HCT116 (cell line): ENCODE results near the gene CARD8. TPM values are rescaled to one million over a fixed set of nuclear protein-coding genes. Genes with fewer than 3 reads are reported as not detected.

Experiments used
- ATAC-seq: fragments of 200-7000 bp; cut with Tn5 transposase; 2 replicates; pipeline ENCODE4 v1.9.1; 2020; ENCODE audit warnings: mild to moderate bottlenecking, moderate library complexity
- BruUV-seq: library from RNA; stranded (reverse); fragments of 400-500 nt; replicated peaks from 2 replicates; lab custom pipeline; 2021; lab: Mats Ljungman, UMichigan
- CTCF ChIA-PET: fragments of 300-600 bp; sonication (Branson Sonifier 250); formaldehyde crosslinking; loops from one replicate; lab custom pipeline; 2021; ENCODE audit warnings: antibody characterized with exemption; lab: Charles Lee
- POLR2A ChIA-PET: fragments of 300-600, 350-600 bp; sonication (Branson Sonifier 250); formaldehyde crosslinking; loops from one replicate; lab custom pipeline; 2021; ENCODE audit warnings: antibody characterized with exemption; lab: Charles Lee
- RAD21 ChIA-PET, 2 experiments: fragments of 300-600 bp; sonication (Branson Sonifier 250); formaldehyde crosslinking; loops; one replicate each; lab custom pipeline; 2023; ENCODE audit warnings: low total read pairs in 2 of 2; ENCODE audit not compliant: uncharacterized antibody in 2 of 2, unreplicated experiment in 2 of 2, low non-redundant PET in 1 of 2; lab: Charles Lee
- DNase-seq: peaks from one replicate; pipeline ENCODE4 v3.0.0-alpha.2; 2010; ENCODE audit warnings: low read depth, low spot score
- H2AFZ ChIP-seq: fragments of 200-600 bp; shearing (Covaris generic), sonication (generic); 2 replicates; pipeline ENCODE4 v1.6.1; 2017; ENCODE audit warnings: low read depth, mixed run types, mixed read lengths, antibody characterized with exemption, low read length; ENCODE audit not compliant: poor library complexity, severe bottlenecking
- H3K27ac ChIP-seq: 2 replicates; pipeline ENCODE4 v1.5.1; 2012; ENCODE audit warnings: low read depth, low read length
- H3K27me3 ChIP-seq: fragments of 200-600 bp; sonication (generic); 2 replicates; pipeline ENCODE4 v1.6.1; 2016; ENCODE audit warnings: mixed run types, low read length, mixed read lengths; ENCODE audit not compliant: insufficient read depth
- H3K36me3 ChIP-seq, 2 experiments: fragments of 200-500 bp in 1 of 2; fragments of 200-600 bp in 1 of 2; sonication (Bioruptor generic) in 1 of 2; sonication (generic) in 1 of 2; 2 replicates each; pipeline versions ENCODE4 v1.5.1 to v1.6.1; 2014 to 2016; ENCODE audit warnings: low read length in 2 of 2, inconsistent platforms in 1 of 2, mixed read lengths in 1 of 2, mixed run types in 1 of 2; ENCODE audit not compliant: insufficient read depth in 2 of 2, control insufficient read depth in 1 of 2
- H3K4me1 ChIP-seq, 2 experiments: fragments of 200-600 bp in 1 of 2; sonication (generic) in 1 of 2; 2 replicates each; pipeline versions ENCODE4 v1.5.1 to v1.6.1; 2012 to 2017; ENCODE audit warnings: low read length in 2 of 2, inconsistent platforms in 1 of 2, mild to moderate bottlenecking in 1 of 2, mixed read lengths in 1 of 2, mixed run types in 1 of 2, moderate library complexity in 1 of 2; ENCODE audit not compliant: insufficient read depth in 2 of 2, control insufficient read depth in 1 of 2
- H3K4me2 ChIP-seq: fragments of 200-600 bp; sonication (generic); 2 replicates; pipeline ENCODE4 v1.6.1; 2017; ENCODE audit warnings: mixed run types, low read length, mixed read lengths
- H3K4me3 ChIP-seq, 2 experiments: fragments of 200-600 bp in 1 of 2; sonication (generic) in 1 of 2; replicated peaks in 1 of 2; 2 replicates each; pipeline ENCODE4 v1.5.1; 2011 to 2016; ENCODE audit warnings: low read length in 2 of 2, control low read depth in 1 of 2, low read depth in 1 of 2, mild to moderate bottlenecking in 1 of 2, mixed read lengths in 1 of 2, mixed run types in 1 of 2
- H3K79me2 ChIP-seq: fragments of 200-600 bp; sonication (generic); 2 replicates; pipeline ENCODE4 v1.6.1; 2017; ENCODE audit warnings: mild to moderate bottlenecking, mixed run types, low read length, moderate library complexity, mixed read lengths; ENCODE audit not compliant: insufficient read depth
- H3K9ac ChIP-seq: fragments of 200-600 bp; sonication (generic); 2 replicates; pipeline ENCODE4 v1.6.1; 2016; ENCODE audit warnings: low read length, mixed read lengths
- H3K9me2 ChIP-seq: fragments of 200-600 bp; sonication (generic), shearing (Covaris generic); 2 replicates; pipeline ENCODE4 v1.6.1; 2017; ENCODE audit warnings: mixed run types, mild to moderate bottlenecking, moderate library complexity; ENCODE audit not compliant: insufficient read depth
- H3K9me3 ChIP-seq, 2 experiments: fragments of 200-500 bp in 1 of 2; fragments of 200-600 bp in 1 of 2; sonication (Bioruptor generic) in 1 of 2; sonication (generic) in 1 of 2; 2 replicates each; pipeline ENCODE4 v1.6.1; 2014 to 2017; ENCODE audit warnings: low read length in 2 of 2, mixed read lengths in 2 of 2, inconsistent platforms in 1 of 2, low read depth in 1 of 2, mild to moderate bottlenecking in 1 of 2, mixed run types in 1 of 2, moderate library complexity in 1 of 2; ENCODE audit not compliant: control insufficient read depth in 1 of 2, insufficient read depth in 1 of 2
- H4K20me1 ChIP-seq: fragments of 200-600 bp; sonication (generic), shearing (Covaris generic); 2 replicates; pipeline ENCODE4 v1.6.1; 2017; ENCODE audit warnings: mixed run types, mild to moderate bottlenecking, moderate library complexity; ENCODE audit not compliant: insufficient read depth
- ATF3 ChIP-seq: IDR thresholded peaks from 2 replicates; pipeline ENCODE4 v1.6.1; 2012
- CBX3 ChIP-seq: IDR thresholded peaks from 2 replicates; pipeline ENCODE4 v1.6.1; 2012; ENCODE audit warnings: low read depth
- CEBPB ChIP-seq: IDR thresholded peaks from 2 replicates; pipeline ENCODE4 v1.6.1; 2012; ENCODE audit warnings: low read depth
- EZH2phosphoT487 ChIP-seq: fragments of 200-600 bp; IDR thresholded peaks from 2 replicates; pipeline ENCODE4 v1.6.1; 2018; ENCODE audit warnings: antibody characterized with exemption, borderline replicate concordance
- FOSL1 ChIP-seq: IDR thresholded peaks from 2 replicates; pipeline ENCODE4 v1.6.1; 2012; ENCODE audit warnings: low read depth
- POLR2A ChIP-seq: IDR thresholded peaks from 2 replicates; pipeline ENCODE4 v1.7.0; 2011; ENCODE audit warnings: borderline replicate concordance; ENCODE audit not compliant: insufficient read depth, insufficient read length; ENCODE audit errors: extremely low read depth
- REST ChIP-seq: IDR thresholded peaks from 2 replicates; pipeline ENCODE4 v1.6.1; 2012; ENCODE audit warnings: low read depth
- SIN3A ChIP-seq: IDR thresholded peaks from 2 replicates; pipeline ENCODE4 v1.6.1; 2012; ENCODE audit warnings: low read depth
- SRF ChIP-seq: IDR thresholded peaks from 2 replicates; pipeline ENCODE4 v1.6.1; 2012; ENCODE audit warnings: low read depth
- ZFX ChIP-seq: fragments of 450-650 bp; IDR thresholded peaks from 2 replicates; pipeline ENCODE4 v1.6.1; 2017
- intact Hi-C: fragments of 100-400 bp; cut with micrococcal nuclease; formaldehyde crosslinking; loops from 2 replicates; pipeline ENCODE4 v1.10.0; 2022
- total RNA-seq: library from RNA; stranded (reverse); gene quantifications from one replicate; pipeline ENCODE4 v1.2.1, GENCODE V29; 2021; ENCODE audit not compliant: unreplicated experiment
- TF ChIP-seq, protein P1 (sequence below): IDR thresholded peaks from 2 replicates; pipeline ENCODE4 v1.6.1; 2011; ENCODE audit warnings: mild to moderate bottlenecking, low read length, moderate library complexity; ENCODE audit not compliant: insufficient replicate concordance; ENCODE audit errors: extremely low read depth

Gene CARD8
- total RNA-seq, 1 experiment from 2014 or later: 17.5 TPM

DNA sequence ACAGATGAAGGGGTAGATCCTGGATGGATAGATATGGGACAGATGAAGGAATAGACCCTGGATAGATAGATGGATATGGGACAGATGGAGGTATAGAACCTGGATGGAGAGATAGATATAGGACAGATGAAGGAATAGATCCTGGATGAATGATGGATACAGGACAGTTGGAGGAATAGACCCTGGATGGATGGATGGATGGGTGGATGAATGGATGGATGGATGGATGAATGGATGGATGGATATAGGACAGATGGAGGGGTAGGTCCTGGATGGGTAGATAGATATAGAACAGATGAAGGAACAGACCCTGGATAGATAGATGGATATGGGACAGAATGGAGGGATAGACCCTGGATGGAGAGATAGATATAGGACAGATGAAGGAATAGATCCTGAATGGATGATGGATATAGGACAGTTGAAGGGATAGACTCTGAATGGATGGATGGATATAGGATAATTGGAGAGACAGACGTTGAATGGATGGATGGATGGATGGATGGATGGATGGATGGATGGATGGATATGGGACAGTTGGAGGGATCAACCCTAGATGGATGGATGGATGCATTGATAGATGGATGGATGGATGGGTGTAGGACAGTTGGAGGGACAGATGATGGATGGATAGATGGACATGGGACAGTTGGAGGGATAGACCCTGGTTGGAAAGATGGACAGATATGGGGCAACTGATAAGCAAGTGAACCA, 46.3 kb upstream of the CARD8 start:
- no peak overlapping the region for H2AFZ ChIP-seq
- no peaks in the 10 kb centered on the region for H3K9me3 ChIP-seq
- TF ChIP-seq CBX3: no peak
- TF ChIP-seq CEBPB: no peak
- no peak for TF ChIP-seq EZH2phosphoT487
- no peak for TF ChIP-seq ATF3
- TF ChIP-seq ZFX: no peak
- TF ChIP-seq FOSL1: no peak
- no peak for TF ChIP-seq SRF
- TF ChIP-seq POLR2A: no peak
- TF ChIP-seq SIN3A: no peak
- TF ChIP-seq, protein P1, sequence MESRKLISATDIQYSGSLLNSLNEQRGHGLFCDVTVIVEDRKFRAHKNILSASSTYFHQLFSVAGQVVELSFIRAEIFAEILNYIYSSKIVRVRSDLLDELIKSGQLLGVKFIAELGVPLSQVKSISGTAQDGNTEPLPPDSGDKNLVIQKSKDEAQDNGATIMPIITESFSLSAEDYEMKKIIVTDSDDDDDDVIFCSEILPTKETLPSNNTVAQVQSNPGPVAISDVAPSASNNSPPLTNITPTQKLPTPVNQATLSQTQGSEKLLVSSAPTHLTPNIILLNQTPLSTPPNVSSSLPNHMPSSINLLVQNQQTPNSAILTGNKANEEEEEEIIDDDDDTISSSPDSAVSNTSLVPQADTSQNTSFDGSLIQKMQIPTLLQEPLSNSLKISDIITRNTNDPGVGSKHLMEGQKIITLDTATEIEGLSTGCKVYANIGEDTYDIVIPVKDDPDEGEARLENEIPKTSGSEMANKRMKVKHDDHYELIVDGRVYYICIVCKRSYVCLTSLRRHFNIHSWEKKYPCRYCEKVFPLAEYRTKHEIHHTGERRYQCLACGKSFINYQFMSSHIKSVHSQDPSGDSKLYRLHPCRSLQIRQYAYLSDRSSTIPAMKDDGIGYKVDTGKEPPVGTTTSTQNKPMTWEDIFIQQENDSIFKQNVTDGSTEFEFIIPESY: no peak
- no peak for TF ChIP-seq REST
- POLR2A ChIA-PET: no interaction called here
- H3K4me1 ChIP-seq: no peaks in the 10 kb centered on the region
- RAD21 ChIA-PET: no interaction called here
- no TSS peak for BruUV-seq
- H3K4me3 ChIP-seq: no peak overlapping the region
- intact Hi-C loops: no loop called here
- no peak overlapping the region for H3K27ac ChIP-seq
- DNase-seq (no peak), ATAC-seq (no peak)
- H3K9me2 ChIP-seq: no peaks in the 10 kb centered on the region; the same call in 1 of the 2 replicates
- H3K36me3 ChIP-seq: no peaks in the 10 kb centered on the region
- no peaks in the 10 kb centered on the region for H3K79me2 ChIP-seq
- CTCF ChIA-PET: interaction anchor here (0.6 kb wide), 1 partner anchor 11 kb away, joined by 3 read pairs; no protein-coding TSS in a partner anchor
- no peak overlapping the region for H3K9ac ChIP-seq
- no peaks in the 10 kb centered on the region for H3K27me3 ChIP-seq
- no peaks in the 10 kb centered on the region for H4K20me1 ChIP-seq
- no peak overlapping the region for H3K4me2 ChIP-seq
